HCT116 (cell line): Measurements from ENCODE around the gene IAH1. TPM values are rescaled to one million over a fixed set of nuclear protein-coding genes. Genes with fewer than 3 reads are reported as not detected.

Source experiments
- ATAC-seq: fragments of 200-7000 bp; cut with Tn5 transposase; 2 replicates; pipeline ENCODE4 v1.9.1; 2020; ENCODE audit warnings: mild to moderate bottlenecking, moderate library complexity
- BruUV-seq: library from RNA; stranded (reverse); fragments of 400-500 nt; replicated peaks from 2 replicates; lab custom pipeline; 2021; lab: Mats Ljungman, UMichigan
- CTCF ChIA-PET: fragments of 300-600 bp; sonication (Branson Sonifier 250); formaldehyde crosslinking; loops from one replicate; lab custom pipeline; 2021; ENCODE audit warnings: antibody characterized with exemption; lab: Charles Lee
- POLR2A ChIA-PET: fragments of 300-600, 350-600 bp; sonication (Branson Sonifier 250); formaldehyde crosslinking; loops from one replicate; lab custom pipeline; 2021; ENCODE audit warnings: antibody characterized with exemption; lab: Charles Lee
- RAD21 ChIA-PET, 2 experiments: fragments of 300-600 bp; sonication (Branson Sonifier 250); formaldehyde crosslinking; loops; one replicate each; lab custom pipeline; 2023; ENCODE audit warnings: low total read pairs in 2 of 2; ENCODE audit not compliant: uncharacterized antibody in 2 of 2, unreplicated experiment in 2 of 2, low non-redundant PET in 1 of 2; lab: Charles Lee
- DNase-seq: peaks from one replicate; pipeline ENCODE4 v3.0.0-alpha.2; 2010; ENCODE audit warnings: low read depth, low spot score
- H2AFZ ChIP-seq: fragments of 200-600 bp; shearing (Covaris generic), sonication (generic); 2 replicates; pipeline ENCODE4 v1.6.1; 2017; ENCODE audit warnings: low read depth, mixed run types, mixed read lengths, antibody characterized with exemption, low read length; ENCODE audit not compliant: poor library complexity, severe bottlenecking
- H3K27ac ChIP-seq: 2 replicates; pipeline ENCODE4 v1.5.1; 2012; ENCODE audit warnings: low read depth, low read length
- H3K27me3 ChIP-seq: fragments of 200-600 bp; sonication (generic); 2 replicates; pipeline ENCODE4 v1.6.1; 2016; ENCODE audit warnings: mixed run types, low read length, mixed read lengths; ENCODE audit not compliant: insufficient read depth
- H3K36me3 ChIP-seq, 2 experiments: fragments of 200-500 bp in 1 of 2; fragments of 200-600 bp in 1 of 2; sonication (Bioruptor generic) in 1 of 2; sonication (generic) in 1 of 2; 2 replicates each; pipeline versions ENCODE4 v1.5.1 to v1.6.1; 2014 to 2016; ENCODE audit warnings: low read length in 2 of 2, inconsistent platforms in 1 of 2, mixed read lengths in 1 of 2, mixed run types in 1 of 2; ENCODE audit not compliant: insufficient read depth in 2 of 2, control insufficient read depth in 1 of 2
- H3K4me1 ChIP-seq, 2 experiments: fragments of 200-600 bp in 1 of 2; sonication (generic) in 1 of 2; 2 replicates each; pipeline versions ENCODE4 v1.5.1 to v1.6.1; 2012 to 2017; ENCODE audit warnings: low read length in 2 of 2, inconsistent platforms in 1 of 2, mild to moderate bottlenecking in 1 of 2, mixed read lengths in 1 of 2, mixed run types in 1 of 2, moderate library complexity in 1 of 2; ENCODE audit not compliant: insufficient read depth in 2 of 2, control insufficient read depth in 1 of 2
- H3K4me2 ChIP-seq: fragments of 200-600 bp; sonication (generic); 2 replicates; pipeline ENCODE4 v1.6.1; 2017; ENCODE audit warnings: mixed run types, low read length, mixed read lengths
- H3K4me3 ChIP-seq, 2 experiments: fragments of 200-600 bp in 1 of 2; sonication (generic) in 1 of 2; replicated peaks in 1 of 2; 2 replicates each; pipeline ENCODE4 v1.5.1; 2011 to 2016; ENCODE audit warnings: low read length in 2 of 2, control low read depth in 1 of 2, low read depth in 1 of 2, mild to moderate bottlenecking in 1 of 2, mixed read lengths in 1 of 2, mixed run types in 1 of 2
- H3K79me2 ChIP-seq: fragments of 200-600 bp; sonication (generic); 2 replicates; pipeline ENCODE4 v1.6.1; 2017; ENCODE audit warnings: mild to moderate bottlenecking, mixed run types, low read length, moderate library complexity, mixed read lengths; ENCODE audit not compliant: insufficient read depth
- H3K9ac ChIP-seq: fragments of 200-600 bp; sonication (generic); 2 replicates; pipeline ENCODE4 v1.6.1; 2016; ENCODE audit warnings: low read length, mixed read lengths
- H3K9me2 ChIP-seq: fragments of 200-600 bp; sonication (generic), shearing (Covaris generic); 2 replicates; pipeline ENCODE4 v1.6.1; 2017; ENCODE audit warnings: mixed run types, mild to moderate bottlenecking, moderate library complexity; ENCODE audit not compliant: insufficient read depth
- H3K9me3 ChIP-seq, 2 experiments: fragments of 200-500 bp in 1 of 2; fragments of 200-600 bp in 1 of 2; sonication (Bioruptor generic) in 1 of 2; sonication (generic) in 1 of 2; 2 replicates each; pipeline ENCODE4 v1.6.1; 2014 to 2017; ENCODE audit warnings: low read length in 2 of 2, mixed read lengths in 2 of 2, inconsistent platforms in 1 of 2, low read depth in 1 of 2, mild to moderate bottlenecking in 1 of 2, mixed run types in 1 of 2, moderate library complexity in 1 of 2; ENCODE audit not compliant: control insufficient read depth in 1 of 2, insufficient read depth in 1 of 2
- H4K20me1 ChIP-seq: fragments of 200-600 bp; sonication (generic), shearing (Covaris generic); 2 replicates; pipeline ENCODE4 v1.6.1; 2017; ENCODE audit warnings: mixed run types, mild to moderate bottlenecking, moderate library complexity; ENCODE audit not compliant: insufficient read depth
- CBX3 ChIP-seq: IDR thresholded peaks from 2 replicates; pipeline ENCODE4 v1.6.1; 2012; ENCODE audit warnings: low read depth
- CEBPB ChIP-seq: IDR thresholded peaks from 2 replicates; pipeline ENCODE4 v1.6.1; 2012; ENCODE audit warnings: low read depth
- ELF1 ChIP-seq: IDR thresholded peaks from 2 replicates; pipeline ENCODE4 v1.6.1; 2012; ENCODE audit warnings: low read depth, borderline replicate concordance
- EZH2 ChIP-seq: fragments of 200-600 bp; sonication (generic); IDR thresholded peaks from 2 replicates; pipeline ENCODE4 v1.6.1; 2017; ENCODE audit warnings: antibody characterized with exemption, mixed run types
- EZH2phosphoT487 ChIP-seq: fragments of 200-600 bp; IDR thresholded peaks from 2 replicates; pipeline ENCODE4 v1.6.1; 2018; ENCODE audit warnings: antibody characterized with exemption, borderline replicate concordance
- JUND ChIP-seq: IDR thresholded peaks from 2 replicates; pipeline ENCODE4 v1.6.1; 2012
- POLR2A ChIP-seq: IDR thresholded peaks from 2 replicates; pipeline ENCODE4 v1.7.0; 2011; ENCODE audit warnings: borderline replicate concordance; ENCODE audit not compliant: insufficient read depth, insufficient read length; ENCODE audit errors: extremely low read depth
- POLR2AphosphoS5 ChIP-seq: IDR thresholded peaks from 2 replicates; pipeline ENCODE4 v1.6.1; 2011; ENCODE audit warnings: mild to moderate bottlenecking, low read depth, low read length, moderate library complexity
- RAD21 ChIP-seq: IDR thresholded peaks from 2 replicates; pipeline ENCODE4 v1.6.1; 2012; ENCODE audit warnings: low read depth, mild to moderate bottlenecking
- SP1 ChIP-seq: IDR thresholded peaks from 2 replicates; pipeline ENCODE4 v1.6.1; 2012; ENCODE audit warnings: low read depth
- SRF ChIP-seq: IDR thresholded peaks from 2 replicates; pipeline ENCODE4 v1.6.1; 2012; ENCODE audit warnings: low read depth
- ZFX ChIP-seq: fragments of 450-650 bp; IDR thresholded peaks from 2 replicates; pipeline ENCODE4 v1.6.1; 2017
- intact Hi-C: fragments of 100-400 bp; cut with micrococcal nuclease; formaldehyde crosslinking; loops from 2 replicates; pipeline ENCODE4 v1.10.0; 2022
- total RNA-seq: library from RNA; stranded (reverse); gene quantifications from one replicate; pipeline ENCODE4 v1.2.1, GENCODE V29; 2021; ENCODE audit not compliant: unreplicated experiment
- TF ChIP-seq, protein P1 (sequence below): IDR thresholded peaks from 2 replicates; pipeline ENCODE4 v1.6.1; 2011; ENCODE audit warnings: mild to moderate bottlenecking, low read length, moderate library complexity; ENCODE audit not compliant: insufficient replicate concordance; ENCODE audit errors: extremely low read depth

IAH1 gene
- total RNA-seq, 1 experiment from 2014 or later = 35.1 TPM

GRCh38 chr2:9441556-9441955 is 32.8 kb upstream of the IAH1 start:
- H3K4me1 ChIP-seq = no peaks in the 10 kb centered on the region
- no peaks in the 10 kb centered on the region for H3K27me3 ChIP-seq
- ATAC-seq (no peak), DNase-seq (no peak)
- no peak overlapping the region for H3K9ac ChIP-seq
- no peaks in the 10 kb centered on the region for H3K9me3 ChIP-seq
- CTCF ChIA-PET = no interaction called here
- no peaks in the 10 kb centered on the region for H4K20me1 ChIP-seq
- H3K79me2 ChIP-seq = no peaks in the 10 kb centered on the region
- H2AFZ ChIP-seq = no peak overlapping the region
- no peak overlapping the region for H3K4me2 ChIP-seq
- POLR2A ChIA-PET = no interaction called here
- TF ChIP-seq JUND (no peak), EZH2 (no peak), CBX3 (no peak), EZH2phosphoT487 (no peak), POLR2AphosphoS5 (no peak), ELF1 (no peak), CEBPB (no peak), SP1 (no peak), ZFX (no peak), SRF (no peak), POLR2A (no peak), RAD21 (no peak)
- TF ChIP-seq, protein P1, sequence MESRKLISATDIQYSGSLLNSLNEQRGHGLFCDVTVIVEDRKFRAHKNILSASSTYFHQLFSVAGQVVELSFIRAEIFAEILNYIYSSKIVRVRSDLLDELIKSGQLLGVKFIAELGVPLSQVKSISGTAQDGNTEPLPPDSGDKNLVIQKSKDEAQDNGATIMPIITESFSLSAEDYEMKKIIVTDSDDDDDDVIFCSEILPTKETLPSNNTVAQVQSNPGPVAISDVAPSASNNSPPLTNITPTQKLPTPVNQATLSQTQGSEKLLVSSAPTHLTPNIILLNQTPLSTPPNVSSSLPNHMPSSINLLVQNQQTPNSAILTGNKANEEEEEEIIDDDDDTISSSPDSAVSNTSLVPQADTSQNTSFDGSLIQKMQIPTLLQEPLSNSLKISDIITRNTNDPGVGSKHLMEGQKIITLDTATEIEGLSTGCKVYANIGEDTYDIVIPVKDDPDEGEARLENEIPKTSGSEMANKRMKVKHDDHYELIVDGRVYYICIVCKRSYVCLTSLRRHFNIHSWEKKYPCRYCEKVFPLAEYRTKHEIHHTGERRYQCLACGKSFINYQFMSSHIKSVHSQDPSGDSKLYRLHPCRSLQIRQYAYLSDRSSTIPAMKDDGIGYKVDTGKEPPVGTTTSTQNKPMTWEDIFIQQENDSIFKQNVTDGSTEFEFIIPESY = no peak
- TF ChIP-seq, all 23 proteins: peak for 0
- H3K36me3 ChIP-seq = peaks cover 24 to 43% of the 10 kb centered on the region in 2 experiments; a peak in 3 of 4 replicates
- H3K4me3 ChIP-seq = no peak overlapping the region
- no TSS peak for BruUV-seq
- RAD21 ChIA-PET = no interaction called here
- no peak overlapping the region for H3K27ac ChIP-seq
- H3K9me2 ChIP-seq = no peaks in the 10 kb centered on the region
- intact Hi-C loops = no loop called here
